ENCODE results near the gene KIF16B.

- TF ChIP-seq ZNF214 (tag by site-specific recombination; IDR thresholded peaks at IDR 0.05; ENCODE audit: borderline replicate concordance): no peak
- no peak for TF ChIP-seq CTCF (tag by site-specific recombination; IDR thresholded peaks at IDR 0.05)
- TF ChIP-seq ZNF580 (tag by site-specific recombination; IDR thresholded peaks at IDR 0.05): no peak
- TF ChIP-seq IKZF3 (tag by site-specific recombination; IDR thresholded peaks at IDR 0.05): no peak
- no peak for TF ChIP-seq ZNF670 (tag by site-specific recombination; IDR thresholded peaks at IDR 0.05; ENCODE audit: low read depth)
- no peak for TF ChIP-seq ZNF501 (tag by site-specific recombination; IDR thresholded peaks at IDR 0.05)
- TF ChIP-seq HIC1 (tag by site-specific recombination; IDR thresholded peaks at IDR 0.05): no peak
- TF ChIP-seq ZNF692 (tag by site-specific recombination; IDR thresholded peaks at IDR 0.05): 0 out of 2 replicates have a peak, but pooled peaks have one; percentile 25
- no peak for TF ChIP-seq ZNF76 (tag by site-specific recombination; IDR thresholded peaks at IDR 0.05; ENCODE audit: borderline replicate concordance, low read depth)
- no peak for TF ChIP-seq ZNF366 (tag by site-specific recombination; conservative IDR thresholded peaks at IDR 0.05)
- no peak for TF ChIP-seq ZNF274 (IDR thresholded peaks at IDR 0.05; ENCODE audit: low read length)
- TF ChIP-seq ZNF274 (tag by site-specific recombination; IDR thresholded peaks at IDR 0.05; ENCODE audit: borderline replicate concordance): no peak
- no peak for TF ChIP-seq REST (tag by site-specific recombination; IDR thresholded peaks at IDR 0.05)
- TF ChIP-seq ZNF639 (tag by site-specific recombination; IDR thresholded peaks at IDR 0.05): no peak
Measured at GRCh38 chr20:16459019-16459700, 114.1 kb downstream of the KIF16B start.

Data from HEK293 (cell line).